WTC11 (cell line): ENCODE measurements around the gene SH3PXD2A.

ENCODE experiments used
- ATF3 ChIP-seq: sonication (generic); formaldehyde crosslinking; conservative IDR thresholded peaks from 2 replicates; pipeline ENCODE4 v1.8.1; 2022; ENCODE audit warnings: mild to moderate bottlenecking, missing genetic modification reagents
- CTCF ChIP-seq: fragments of 200-600 bp; IDR thresholded peaks from 2 replicates; pipeline ENCODE4 v1.8.0; 2022; ENCODE audit warnings: antibody characterized with exemption
- ESRRA ChIP-seq: sonication (generic); formaldehyde crosslinking; IDR thresholded peaks from 2 replicates; pipeline ENCODE4 v1.8.1; 2022; ENCODE audit warnings: mild to moderate bottlenecking, missing genetic modification reagents, borderline replicate concordance
- FOXJ3 ChIP-seq: sonication (generic); formaldehyde crosslinking; IDR thresholded peaks from 2 replicates; pipeline ENCODE4 v1.9.0; 2021; ENCODE audit warnings: missing genetic modification reagents, mild to moderate bottlenecking, borderline replicate concordance
- FOXP1 ChIP-seq: sonication (generic); formaldehyde crosslinking; IDR thresholded peaks from 2 replicates; pipeline ENCODE4 v1.8.0; 2022; ENCODE audit warnings: missing genetic modification reagents, mild to moderate bottlenecking, moderate library complexity, borderline replicate concordance
- FOXP4 ChIP-seq: sonication (generic); formaldehyde crosslinking; IDR thresholded peaks from 2 replicates; pipeline ENCODE4 v1.8.0; 2022; ENCODE audit warnings: mild to moderate bottlenecking, missing genetic modification reagents
- IRF1 ChIP-seq: sonication (generic); formaldehyde crosslinking; IDR thresholded peaks from 2 replicates; pipeline ENCODE4 v1.8.0; 2023; ENCODE audit warnings: missing genetic modification reagents
- KAT7 ChIP-seq: sonication (generic); formaldehyde crosslinking; IDR thresholded peaks from 2 replicates; pipeline ENCODE4 v1.8.1; 2023; ENCODE audit warnings: missing genetic modification reagents, mild to moderate bottlenecking, borderline replicate concordance
- SOX15 ChIP-seq: fragments of 250-450 bp; sonication (Bioruptor Pico); IDR thresholded peaks from 2 replicates; pipeline ENCODE4 v1.9.0; 2021; ENCODE audit warnings: mild to moderate bottlenecking
- USF1 ChIP-seq: sonication (generic); formaldehyde crosslinking; IDR thresholded peaks from 2 replicates; pipeline ENCODE4 v1.8.0; 2022; ENCODE audit warnings: mild to moderate bottlenecking, missing genetic modification reagents
- ZBTB43 ChIP-seq: sonication (generic); formaldehyde crosslinking; IDR thresholded peaks from 2 replicates; pipeline ENCODE4 v1.8.1; 2023; ENCODE audit warnings: mild to moderate bottlenecking, missing genetic modification reagents

- TF ChIP-seq ATF3 (CRISPR knock-in tag) (no peak), CTCF (no peak), SOX15 (CRISPR knock-in tag) (no peak), ZBTB43 (CRISPR knock-in tag) (no peak), KAT7 (CRISPR knock-in tag) (no peak), FOXJ3 (CRISPR knock-in tag) (no peak), USF1 (no peak), FOXP4 (no peak), IRF1 (no peak), ESRRA (CRISPR knock-in tag) (no peak), FOXP1 (CRISPR knock-in tag) (no peak)
Observed at GRCh38 chr10:103649654-103650423, 205.5 kb downstream of the SH3PXD2A start.
